ENCODE data around the gene AP5Z1. TPM values are rescaled to one million over a fixed set of nuclear protein-coding genes. Genes with fewer than 3 reads are reported as not detected.
A peak's percentile ranks its signal among the peaks of the same experiment; 100 is the strongest.

AP5Z1 gene
- total and polyA plus RNA-seq, 2 of the 4 experiments (the other 2 are of a cell fraction), result 9.7 to 38.7 TPM

DNA sequence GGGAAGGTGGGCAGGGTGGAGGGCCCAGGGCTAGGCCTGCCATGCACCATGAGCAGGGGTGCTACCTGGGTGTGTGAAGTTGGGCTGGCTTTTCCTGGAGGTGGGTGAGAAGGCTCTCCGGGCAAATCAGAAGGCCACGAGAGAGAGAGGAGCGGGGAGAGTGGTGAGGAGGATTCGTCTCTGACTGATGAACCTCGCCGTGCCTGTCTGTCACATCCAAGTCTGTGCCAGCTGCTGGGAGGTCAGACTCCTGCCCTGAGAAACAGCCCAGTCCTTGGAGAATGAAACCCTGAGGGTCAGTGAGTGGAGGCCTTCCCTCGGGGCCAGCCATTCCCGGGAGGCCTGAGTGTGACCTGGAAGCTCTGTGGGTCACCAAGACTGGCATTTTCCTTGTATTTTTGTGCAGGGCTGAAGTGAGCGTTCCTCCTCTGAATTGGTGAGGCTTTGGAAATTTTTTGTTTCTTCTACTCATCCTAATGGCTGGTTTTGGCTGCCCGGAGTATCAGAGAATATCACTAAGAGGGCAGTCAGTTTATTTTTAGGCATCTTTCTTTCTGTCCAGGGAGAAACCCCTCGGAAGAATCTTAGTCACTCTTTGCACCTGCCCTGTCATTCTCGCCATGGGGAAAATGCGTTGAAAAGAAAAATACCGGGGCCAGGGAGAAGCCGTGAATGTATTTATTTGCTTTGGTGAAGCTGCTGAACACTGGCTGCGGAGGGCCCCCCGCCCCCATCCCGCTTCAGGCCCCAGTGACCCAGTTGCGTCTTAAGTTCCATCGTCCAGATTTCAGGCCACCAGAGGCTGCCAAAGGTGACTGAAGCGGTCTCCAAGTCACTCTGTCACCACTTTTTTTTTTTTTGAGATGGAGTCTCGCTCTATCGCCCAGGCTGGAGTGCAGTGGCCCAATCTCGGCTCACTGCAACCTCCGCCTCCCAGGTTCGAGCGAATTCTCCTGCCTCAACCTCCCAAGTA, 6.5 kb upstream of the AP5Z1 start (continued):
- TF ChIP-seq MXI1 (IDR thresholded peaks at IDR 0.05; ENCODE audit: borderline replicate concordance, low read depth, low read length) (no peak), RFX5 (IDR thresholded peaks at IDR 0.05; ENCODE audit: low read depth, low read length) (no peak), SMC3 (IDR thresholded peaks at IDR 0.05; ENCODE audit: low read depth, low read length) (no peak), MAFK (IDR thresholded peaks at IDR 0.05; ENCODE audit: low read depth, low read length) (no peak)

DNA sequence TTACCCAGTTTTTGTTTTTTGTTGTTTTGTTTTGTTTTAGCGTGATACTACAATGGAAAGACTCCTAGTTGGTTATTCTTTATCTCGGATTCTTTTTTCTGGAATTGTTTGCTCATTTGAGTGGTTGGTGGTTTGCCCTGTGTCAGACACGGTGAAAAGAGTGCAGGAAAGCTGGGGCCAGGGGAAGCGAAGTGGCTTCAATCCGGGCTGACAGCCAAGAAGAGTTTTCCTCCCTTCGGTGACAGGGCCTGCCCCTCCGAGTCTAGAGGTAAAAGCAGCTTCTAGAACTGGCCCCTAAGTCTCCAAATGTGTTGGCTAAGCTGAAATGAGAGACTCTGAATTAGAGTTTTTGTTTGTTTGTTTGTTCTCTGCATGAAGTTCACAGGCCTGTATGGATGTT, 5.7 kb upstream of the AP5Z1 start:
- Histone ChIP-seq H2BK120ac (ENCODE audit: low read depth, low read length) (no peak overlapping the region), H4K5ac (ENCODE audit: low read depth, low read length) (no peak overlapping the region), H3K4me1 (ENCODE audit: control insufficient read depth, insufficient read depth, low read length) (no peaks in the 10 kb centered on the region; the same call in 1 of the 2 replicates), H4K20me1 (ENCODE audit: insufficient read depth, low read length) (peaks cover 6% of the 10 kb centered on the region), H3K4ac (ENCODE audit: low read depth, low read length) (no peak overlapping the region), H4K8ac (ENCODE audit: low read depth in 2 of 2, low read length in 2 of 2) (no peak overlapping the region), H3K4me2 (ENCODE audit: low read depth, low read length) (no peak overlapping the region), H3K79me1 (ENCODE audit: low read depth in 1 of 2, low read length in 2 of 2) (peaks cover 16 to 56% of the 10 kb centered on the region in 2 experiments), H3K9me1 (ENCODE audit: insufficient read depth, low read length) (peaks cover 9% of the 10 kb centered on the region; the same call in 1 of the 2 replicates), H2BK15ac (ENCODE audit: low read depth, low read length) (no peak overlapping the region), H3K27me3 (ENCODE audit: control insufficient read depth, insufficient read depth, low read length) (no peaks in the 10 kb centered on the region), H3K27ac (ENCODE audit: insufficient read depth, low read length) (no peak overlapping the region), H3K9ac (ENCODE audit: low read depth, low read length) (no peak overlapping the region), H2BK20ac (ENCODE audit: low read depth, low read length) (no peak overlapping the region), H2AK9ac (replicated peaks; ENCODE audit: low read depth, low read length, poor library complexity) (no peak overlapping the region), H2AK5ac (ENCODE audit: low read depth, low read length) (no peak overlapping the region), H3K36me3 (ENCODE audit: control insufficient read depth, insufficient read depth, low read length) (peaks cover 32% of the 10 kb centered on the region), H3K18ac (ENCODE audit: low read depth, low read length) (no peak overlapping the region), H2BK5ac (ENCODE audit: low read depth, low read length, poor library complexity, severe bottlenecking) (no peak overlapping the region), H3K14ac (replicated peaks; ENCODE audit: low read depth, low read length) (no peak overlapping the region), H3K23ac (ENCODE audit: low read depth, low read length) (no peak overlapping the region), H4K91ac (ENCODE audit: insufficient read depth, low read depth, low read length) (no peak overlapping the region), H2AFZ (replicated peaks; ENCODE audit: low read length, poor library complexity) (no peak overlapping the region), H3K9me3 (ENCODE audit: control insufficient read depth, insufficient read depth, low read length) (no peaks in the 10 kb centered on the region), H3K56ac (ENCODE audit: extremely low read depth, insufficient read depth, low read length) (no peak overlapping the region), H3K4me3 (ENCODE audit: insufficient read depth, low read depth, low read length) (no peak overlapping the region)
- intact Hi-C loops (cut with micrococcal nuclease), result loop anchor here (10.0 kb wide), 1 partner anchor 155 kb away; no protein-coding TSS in a partner anchor
- TSS peak; percentile 16 for BruUV-seq (replicated peaks)
- WGBS, 2 experiments (ENCODE audit: extremely low coverage in 2 of 2, insufficient read length in 1 of 2), result 64% methylated on average over 2 of the region's 7 CpGs; no CpG with 5 or more reads in 1 of the 2 experiments
- dilution Hi-C loops (cut with HindIII; ENCODE audit: low sequenced_read_pairs, unreplicated experiment), result no loop called here
- 0 out of 2 replicates have a peak, but pooled peaks have one; percentile 15 for ATAC-seq (ENCODE audit: low read depth)
- peak; percentile 11 for DNase-seq
- in situ Hi-C loops (cut with MboI; ENCODE audit: low sequenced_read_pairs), result loop anchor here (25.0 kb wide), 1 partner anchor 1907 kb away; no protein-coding TSS in a partner anchor
- POLR2A ChIA-PET (ENCODE audit: unreplicated experiment), result no interaction called here
- TF ChIP-seq RAD21 (IDR thresholded peaks at IDR 0.05; ENCODE audit: low read length) (no peak), CHD1 (IDR thresholded peaks at IDR 0.05; ENCODE audit: low read depth, low read length) (no peak), POLR2A (IDR thresholded peaks at IDR 0.05; ENCODE audit: low read depth, low read length) (no peak)
- TF ChIP-seq, protein P1, sequence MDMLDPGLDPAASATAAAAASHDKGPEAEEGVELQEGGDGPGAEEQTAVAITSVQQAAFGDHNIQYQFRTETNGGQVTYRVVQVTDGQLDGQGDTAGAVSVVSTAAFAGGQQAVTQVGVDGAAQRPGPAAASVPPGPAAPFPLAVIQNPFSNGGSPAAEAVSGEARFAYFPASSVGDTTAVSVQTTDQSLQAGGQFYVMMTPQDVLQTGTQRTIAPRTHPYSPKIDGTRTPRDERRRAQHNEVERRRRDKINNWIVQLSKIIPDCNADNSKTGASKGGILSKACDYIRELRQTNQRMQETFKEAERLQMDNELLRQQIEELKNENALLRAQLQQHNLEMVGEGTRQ (IDR thresholded peaks at IDR 0.05; ENCODE audit: low read depth, low read length), result no peak
- TF ChIP-seq, protein P2, sequence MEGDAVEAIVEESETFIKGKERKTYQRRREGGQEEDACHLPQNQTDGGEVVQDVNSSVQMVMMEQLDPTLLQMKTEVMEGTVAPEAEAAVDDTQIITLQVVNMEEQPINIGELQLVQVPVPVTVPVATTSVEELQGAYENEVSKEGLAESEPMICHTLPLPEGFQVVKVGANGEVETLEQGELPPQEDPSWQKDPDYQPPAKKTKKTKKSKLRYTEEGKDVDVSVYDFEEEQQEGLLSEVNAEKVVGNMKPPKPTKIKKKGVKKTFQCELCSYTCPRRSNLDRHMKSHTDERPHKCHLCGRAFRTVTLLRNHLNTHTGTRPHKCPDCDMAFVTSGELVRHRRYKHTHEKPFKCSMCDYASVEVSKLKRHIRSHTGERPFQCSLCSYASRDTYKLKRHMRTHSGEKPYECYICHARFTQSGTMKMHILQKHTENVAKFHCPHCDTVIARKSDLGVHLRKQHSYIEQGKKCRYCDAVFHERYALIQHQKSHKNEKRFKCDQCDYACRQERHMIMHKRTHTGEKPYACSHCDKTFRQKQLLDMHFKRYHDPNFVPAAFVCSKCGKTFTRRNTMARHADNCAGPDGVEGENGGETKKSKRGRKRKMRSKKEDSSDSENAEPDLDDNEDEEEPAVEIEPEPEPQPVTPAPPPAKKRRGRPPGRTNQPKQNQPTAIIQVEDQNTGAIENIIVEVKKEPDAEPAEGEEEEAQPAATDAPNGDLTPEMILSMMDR (conservative IDR thresholded peaks at IDR 0.05; ENCODE audit: low read depth, low read length), result no peak
- CTCF ChIA-PET, result no interaction called here
